SU-DHL-6 (cell line): ENCODE data around the gene NRK.

ENCODE experiments used
- EZH2phosphoT487 ChIP-seq: fragments of 200-600 bp; sonication (generic), shearing (Covaris generic); conservative IDR thresholded peaks from 2 replicates; pipeline ENCODE4 v1.6.1; 2018; ENCODE audit warnings: mild to moderate bottlenecking, antibody characterized with exemption, low read length, moderate library complexity, mixed read lengths
- TF ChIP-seq, protein P1 (sequence below): fragments of 200-600 bp; sonication (generic); IDR thresholded peaks from one replicate; pipeline ENCODE4 v1.5.1; 2017; ENCODE audit warnings: antibody characterized with exemption, mild to moderate bottlenecking, low read length, moderate library complexity; ENCODE audit not compliant: insufficient read depth, poor library complexity, severe bottlenecking

DNA sequence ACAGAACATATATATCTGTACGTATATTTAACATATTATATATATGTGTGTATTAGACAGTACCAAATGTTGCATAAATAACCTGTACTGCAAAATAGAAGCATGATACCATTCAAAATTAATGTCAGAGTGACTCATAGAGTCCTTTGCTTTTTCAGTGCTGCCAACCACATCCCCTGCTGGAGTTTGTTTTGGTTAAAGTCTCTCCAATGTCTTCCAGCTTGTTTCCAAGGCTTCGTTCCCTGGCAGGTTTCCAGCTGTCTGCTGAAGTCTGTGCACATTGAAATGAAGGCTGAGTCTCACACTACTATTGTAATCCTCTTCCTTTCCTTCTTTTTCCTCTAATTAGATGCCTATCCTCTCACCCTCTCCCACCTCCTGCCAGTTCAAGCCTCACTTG is 14.9 kb downstream of the NRK start:
- TF ChIP-seq, protein P1, sequence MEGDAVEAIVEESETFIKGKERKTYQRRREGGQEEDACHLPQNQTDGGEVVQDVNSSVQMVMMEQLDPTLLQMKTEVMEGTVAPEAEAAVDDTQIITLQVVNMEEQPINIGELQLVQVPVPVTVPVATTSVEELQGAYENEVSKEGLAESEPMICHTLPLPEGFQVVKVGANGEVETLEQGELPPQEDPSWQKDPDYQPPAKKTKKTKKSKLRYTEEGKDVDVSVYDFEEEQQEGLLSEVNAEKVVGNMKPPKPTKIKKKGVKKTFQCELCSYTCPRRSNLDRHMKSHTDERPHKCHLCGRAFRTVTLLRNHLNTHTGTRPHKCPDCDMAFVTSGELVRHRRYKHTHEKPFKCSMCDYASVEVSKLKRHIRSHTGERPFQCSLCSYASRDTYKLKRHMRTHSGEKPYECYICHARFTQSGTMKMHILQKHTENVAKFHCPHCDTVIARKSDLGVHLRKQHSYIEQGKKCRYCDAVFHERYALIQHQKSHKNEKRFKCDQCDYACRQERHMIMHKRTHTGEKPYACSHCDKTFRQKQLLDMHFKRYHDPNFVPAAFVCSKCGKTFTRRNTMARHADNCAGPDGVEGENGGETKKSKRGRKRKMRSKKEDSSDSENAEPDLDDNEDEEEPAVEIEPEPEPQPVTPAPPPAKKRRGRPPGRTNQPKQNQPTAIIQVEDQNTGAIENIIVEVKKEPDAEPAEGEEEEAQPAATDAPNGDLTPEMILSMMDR = no peak
- TF ChIP-seq EZH2phosphoT487 = no peak
